ENCODE data around the gene ABLIM3.

The ABLIM3 gene

DNA sequence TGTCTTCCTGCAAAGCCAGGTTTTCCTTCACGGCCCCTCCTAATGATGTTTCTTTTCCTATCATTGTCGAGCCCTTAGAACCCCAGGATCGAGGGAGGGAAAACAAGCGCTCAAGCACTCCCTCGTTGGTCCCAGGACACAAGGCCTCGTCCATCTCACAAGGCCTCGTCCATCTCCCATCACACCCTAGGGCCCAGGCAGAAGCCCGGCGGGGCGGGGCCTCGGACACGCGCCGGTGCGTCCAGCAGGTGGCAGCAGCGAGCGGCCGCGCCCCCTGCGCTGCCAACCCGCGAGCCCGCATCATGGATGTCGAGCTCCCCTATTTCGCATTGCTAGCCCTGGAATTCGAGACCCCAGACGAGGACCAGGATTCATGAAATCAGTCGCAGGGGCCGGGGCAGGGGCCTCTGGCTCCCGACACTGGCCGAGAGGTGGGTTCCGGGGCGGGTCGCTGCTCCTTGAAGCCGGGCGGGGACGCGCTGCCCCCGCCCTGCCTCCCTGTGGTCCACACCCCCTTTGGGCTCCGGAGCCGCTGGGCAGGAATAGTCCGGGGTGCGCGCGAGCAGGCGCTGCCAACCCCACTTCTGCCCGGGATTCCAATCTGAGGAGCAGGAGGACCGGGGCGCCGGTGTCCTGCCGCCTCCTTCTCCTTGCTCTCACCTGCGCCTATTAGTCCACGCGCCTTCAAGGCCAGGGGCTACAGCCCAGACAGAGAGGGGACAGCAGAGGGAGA lies at the start of gene ABLIM3:
Gene ABLIM3, plus strand, starts transcription at position 270 of the 733 bp plus-strand sequence. CDS start 603 bp downstream, outside the sequence.
- DNase-seq = no peak

DNA sequence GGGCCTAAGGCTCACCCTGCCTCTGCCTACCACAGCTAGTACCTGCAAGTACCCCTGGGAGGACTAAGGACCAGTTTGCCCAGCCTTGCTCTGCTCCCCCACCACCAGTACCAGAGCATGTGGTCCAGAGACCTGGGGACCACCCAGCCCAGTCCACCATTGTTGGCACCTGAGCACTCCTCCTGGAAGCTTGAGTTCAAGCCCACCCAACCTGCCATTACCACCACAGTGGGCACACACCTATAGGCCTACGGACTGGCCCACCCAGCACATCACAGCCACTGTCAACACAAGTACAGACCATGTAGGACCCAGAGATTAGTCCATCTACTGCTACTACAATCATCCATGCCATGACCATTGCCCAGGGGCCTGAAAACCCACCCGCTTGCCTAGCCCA lies 47.7 kb upstream of the ABLIM3 start:
- DNase-seq = no peak

DNA sequence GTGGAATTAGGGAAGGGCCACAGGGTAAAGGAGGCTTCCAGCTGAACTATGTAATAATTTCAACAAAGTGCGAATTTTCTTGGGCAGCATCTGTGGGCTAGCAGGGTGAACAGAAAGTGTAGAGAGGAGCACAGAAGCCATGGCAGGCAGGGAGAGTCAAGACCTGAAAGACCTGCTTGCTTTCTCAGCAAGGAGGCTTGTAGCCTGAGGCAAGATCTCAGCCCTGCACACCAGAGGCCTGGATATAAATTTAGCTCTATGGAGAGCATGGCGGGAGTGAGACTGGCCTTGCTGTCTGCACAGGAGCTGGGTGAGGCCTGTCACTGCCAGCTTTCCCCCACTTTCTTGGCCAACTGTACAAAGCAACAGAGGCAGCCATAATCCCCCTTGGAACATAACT lies 46.3 kb upstream of the ABLIM3 start:
- no peak for DNase-seq

DNA sequence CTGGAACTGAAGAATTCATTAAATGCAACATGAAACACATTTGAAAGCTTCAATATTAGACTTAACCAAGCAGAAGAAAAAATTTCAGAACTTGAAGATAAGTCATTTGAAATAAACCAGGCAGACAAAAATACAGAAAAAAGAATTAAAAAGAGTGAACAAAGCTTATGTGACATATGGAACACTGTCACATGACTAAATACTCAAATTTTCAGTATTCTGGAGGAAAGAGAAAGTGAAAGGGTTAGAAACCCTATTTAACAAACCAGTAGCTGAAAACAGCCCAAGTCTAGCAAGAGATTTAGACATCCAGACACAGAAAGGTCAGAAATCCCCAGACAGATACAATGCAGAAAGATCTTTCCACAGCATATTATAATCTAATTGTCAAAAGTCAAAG lies 41.4 kb upstream of the ABLIM3 start:
- no peak for DNase-seq

DNA sequence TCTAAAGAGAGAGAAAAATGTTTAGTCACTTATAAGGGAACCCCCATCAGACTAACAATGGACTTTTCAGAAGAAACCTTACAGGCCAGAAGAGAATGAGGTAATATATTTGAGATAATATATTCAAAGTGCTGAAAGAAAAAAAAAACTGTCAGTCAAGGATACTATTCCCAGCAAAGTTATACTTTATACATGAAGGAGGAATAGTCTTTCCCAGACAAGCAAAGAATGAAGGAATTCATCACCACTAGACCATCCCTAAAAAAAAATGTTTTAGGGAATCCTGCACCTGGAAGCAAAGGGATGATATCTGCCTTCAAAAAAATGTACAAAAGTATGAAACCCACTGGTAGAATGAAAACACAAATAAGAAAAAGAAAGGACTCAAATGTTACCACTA lies 41.0 kb upstream of the ABLIM3 start:
- DNase-seq = no peak

DNA sequence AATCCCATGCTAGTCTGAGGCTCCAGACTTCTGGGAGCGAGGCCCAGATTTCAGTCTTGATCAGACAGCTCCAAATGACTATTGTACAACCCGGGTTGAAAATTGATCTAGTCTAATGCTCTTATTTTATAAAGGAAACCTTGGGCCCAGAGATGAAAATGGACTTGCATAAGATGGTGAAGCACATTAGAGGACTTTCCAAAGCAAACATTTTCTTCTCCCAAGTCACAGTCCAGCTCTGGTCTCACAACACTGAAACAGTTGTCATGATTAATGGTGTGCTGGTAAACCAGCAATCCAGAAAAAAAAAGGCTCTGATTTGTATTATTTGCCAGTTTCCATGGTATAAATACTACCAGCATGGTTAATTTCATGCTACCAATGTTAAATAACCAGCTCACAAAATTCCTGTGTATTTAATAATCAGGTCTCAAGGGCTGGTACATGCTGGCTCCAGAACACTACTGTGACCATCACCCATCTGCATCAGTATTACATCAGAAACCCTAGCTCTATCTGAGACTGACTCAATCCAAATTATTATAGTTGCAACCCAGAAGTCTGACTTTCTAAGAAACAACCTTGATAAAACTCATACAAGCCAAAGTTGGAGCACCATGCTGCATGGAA lies 32.5 kb upstream of the ABLIM3 start:
- DNase-seq = no peak

DNA sequence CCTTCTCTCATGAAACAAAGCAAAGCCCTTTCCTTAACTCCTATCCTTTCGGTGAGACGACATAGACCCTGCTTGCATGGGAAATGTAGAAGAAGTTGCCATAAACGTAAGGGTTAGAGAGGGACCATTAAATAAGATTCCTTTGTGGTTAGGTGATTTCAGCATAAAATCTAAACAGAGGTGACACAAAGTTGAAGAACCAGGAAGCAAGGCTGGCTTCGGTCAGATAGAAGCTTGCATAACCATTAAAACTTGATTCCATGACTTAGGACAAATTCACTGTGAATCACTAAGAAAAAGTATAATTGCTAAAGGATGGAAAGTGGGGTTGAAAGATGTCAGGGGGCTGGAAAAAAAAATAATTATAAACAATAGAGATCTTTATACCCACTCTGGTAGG lies 30.9 kb upstream of the ABLIM3 start:
- no peak for DNase-seq

DNA sequence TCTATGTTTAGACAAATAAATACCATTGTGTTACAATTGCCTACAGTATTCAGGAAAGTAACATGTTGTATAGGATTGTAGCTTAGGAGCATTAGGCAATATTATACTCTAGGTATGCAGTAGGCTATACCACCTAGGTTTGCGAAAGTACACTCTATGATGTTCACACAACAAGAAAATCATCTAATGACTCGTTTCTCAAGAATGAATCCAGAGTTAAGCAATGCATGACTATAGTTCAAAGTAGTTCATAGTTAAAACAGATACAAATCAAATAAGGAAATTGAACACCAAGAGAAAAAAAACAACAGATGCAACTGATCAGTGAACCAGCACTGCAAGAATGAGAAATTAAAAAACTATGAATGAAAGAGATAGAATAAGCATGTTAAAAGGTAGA lies 27.6 kb upstream of the ABLIM3 start:
- no peak for DNase-seq

DNA sequence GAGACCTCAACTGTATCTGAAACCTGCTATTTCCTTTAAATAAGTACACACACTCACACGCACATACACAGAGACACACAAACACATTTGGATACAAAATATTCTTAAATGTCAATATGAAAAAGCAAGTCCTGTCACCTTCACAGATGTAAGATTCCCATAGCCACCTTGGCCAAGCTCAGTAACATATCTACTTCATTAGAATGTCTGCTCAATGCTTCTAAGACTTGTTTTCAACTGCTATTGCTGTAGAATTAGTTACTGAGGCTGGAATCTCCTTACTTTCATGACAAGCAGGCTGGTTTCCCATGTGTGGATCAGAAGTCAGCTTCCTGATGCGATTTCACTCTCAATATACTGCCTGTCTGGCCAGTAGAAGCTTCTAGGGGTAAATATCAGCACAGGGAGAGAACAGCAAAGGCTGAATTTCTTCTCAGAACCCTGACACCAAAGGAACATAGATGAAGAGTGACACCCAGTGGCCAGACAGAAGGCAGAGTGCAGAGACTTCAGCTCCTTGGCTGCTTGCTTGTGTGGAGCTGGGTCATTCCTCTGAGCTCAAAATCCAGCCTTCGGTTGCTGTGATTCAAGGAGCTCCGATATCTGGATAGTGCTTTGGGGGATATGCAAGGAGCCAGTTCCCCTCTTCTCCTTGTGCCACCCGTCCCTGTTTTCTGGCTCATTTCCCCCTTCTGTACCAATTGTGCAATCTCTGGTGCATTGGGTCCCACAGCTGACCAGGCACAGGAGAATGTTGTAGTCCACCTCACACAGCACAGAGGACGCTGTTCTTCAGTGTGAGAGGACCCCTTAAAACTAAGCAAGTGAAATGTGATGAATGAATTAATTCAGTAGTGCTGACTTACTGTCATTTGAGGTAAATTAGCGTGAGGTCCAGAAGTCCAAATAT lies 26.6 kb upstream of the ABLIM3 start:
- no peak for DNase-seq

DNA sequence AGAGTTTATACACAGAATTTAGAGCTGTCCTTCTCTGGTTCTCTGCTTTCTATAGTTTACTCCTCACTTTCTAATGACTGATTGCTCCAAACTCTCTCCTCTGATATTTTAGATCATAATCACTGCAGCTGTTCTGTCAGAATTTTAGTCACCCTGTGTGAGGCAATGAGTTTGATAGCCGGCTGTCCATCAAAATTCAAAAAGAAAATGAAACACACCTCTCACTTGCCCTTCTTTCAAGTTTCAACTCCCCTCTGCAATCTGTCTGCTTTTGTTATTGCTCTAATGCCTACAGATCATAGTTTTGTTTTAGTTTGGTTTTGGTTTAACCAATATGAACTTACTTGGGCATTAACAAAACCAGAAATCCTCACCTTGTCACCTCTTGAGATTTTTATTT lies 23.3 kb upstream of the ABLIM3 start:
- DNase-seq = no peak

DNA sequence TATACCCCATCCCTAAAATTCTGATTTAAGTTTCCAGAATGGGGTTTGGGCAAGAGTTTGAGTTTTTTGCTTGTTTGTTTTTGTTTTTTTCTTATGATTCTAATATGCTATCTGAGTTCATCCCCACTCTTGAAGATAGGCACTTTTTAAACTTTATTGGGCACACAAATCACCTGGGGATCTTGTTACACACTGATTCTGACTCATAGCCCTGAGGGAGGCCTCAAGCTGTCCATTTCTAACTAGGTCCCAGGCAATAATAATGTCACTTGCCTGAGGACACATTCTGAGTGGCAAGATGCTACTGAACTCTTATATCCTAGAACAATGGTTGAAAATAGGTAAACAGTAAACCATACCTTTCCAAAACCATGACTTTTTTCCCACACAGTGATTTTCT lies 22.8 kb upstream of the ABLIM3 start:
- no peak for DNase-seq

DNA sequence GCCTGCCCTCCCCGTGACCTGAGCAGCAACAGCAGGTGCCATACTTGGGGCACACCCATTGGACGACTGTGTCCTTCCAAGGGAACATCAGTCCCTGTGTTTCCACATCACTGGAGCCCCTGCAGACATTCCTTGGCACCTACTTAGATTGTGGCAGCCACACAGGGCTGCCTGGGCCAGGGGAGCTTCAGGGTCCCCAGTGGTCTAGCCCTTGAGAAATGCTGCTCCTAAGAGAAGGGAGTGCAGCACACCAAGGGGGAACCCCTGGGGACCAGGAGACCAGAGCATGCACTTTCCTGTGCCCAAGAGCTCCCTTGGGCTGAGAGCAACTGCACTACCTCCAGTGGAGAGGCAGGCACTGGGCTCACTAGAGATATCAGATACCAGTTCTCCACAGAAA lies 20.1 kb upstream of the ABLIM3 start:
- DNase-seq = no peak

DNA sequence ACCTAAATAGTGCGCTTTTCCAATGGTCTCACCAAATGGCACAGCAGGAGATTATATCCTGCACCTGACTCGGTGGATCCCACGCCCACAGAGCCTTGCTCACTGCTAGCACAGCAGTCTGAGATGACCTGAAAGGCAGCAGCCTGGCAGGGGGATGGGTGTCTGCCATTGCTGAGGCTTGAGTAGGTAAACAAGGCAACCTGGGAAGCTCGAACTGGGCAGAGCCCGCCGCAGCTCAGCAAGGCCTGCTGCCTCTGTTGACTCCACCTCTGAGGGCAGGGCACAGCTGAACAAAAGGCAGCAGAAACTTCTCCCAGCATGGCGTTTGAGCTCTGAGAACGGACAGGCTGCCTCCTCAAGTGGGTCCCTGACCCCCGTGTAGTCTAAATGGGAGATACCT lies 18.1 kb upstream of the ABLIM3 start:
- DNase-seq = no peak

DNA sequence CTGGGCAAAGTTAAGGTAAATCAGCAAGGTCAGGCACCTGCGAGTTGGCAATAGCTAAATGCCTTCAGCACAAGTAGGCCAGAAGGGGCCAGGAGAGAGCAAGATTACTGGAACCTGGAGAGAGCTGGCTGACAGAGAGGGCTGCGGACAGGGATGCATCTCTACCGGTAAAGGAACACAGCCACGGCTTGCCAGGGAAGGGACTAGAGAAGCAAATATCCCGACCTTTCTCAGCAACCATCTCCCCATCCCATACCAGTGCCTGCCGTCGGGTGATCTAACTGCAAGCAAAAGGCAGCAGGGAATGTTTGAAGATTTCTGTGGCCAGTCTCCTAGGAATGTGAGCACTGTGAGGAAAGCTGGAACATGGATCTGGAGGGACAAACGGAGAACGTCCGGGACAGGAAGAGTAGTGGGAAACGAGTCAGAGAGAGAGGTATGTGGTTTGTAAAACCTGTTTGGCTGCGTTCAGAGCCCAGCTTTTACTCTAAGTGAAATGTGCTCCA lies 15.9 kb upstream of the ABLIM3 start:
- no peak for DNase-seq

DNA sequence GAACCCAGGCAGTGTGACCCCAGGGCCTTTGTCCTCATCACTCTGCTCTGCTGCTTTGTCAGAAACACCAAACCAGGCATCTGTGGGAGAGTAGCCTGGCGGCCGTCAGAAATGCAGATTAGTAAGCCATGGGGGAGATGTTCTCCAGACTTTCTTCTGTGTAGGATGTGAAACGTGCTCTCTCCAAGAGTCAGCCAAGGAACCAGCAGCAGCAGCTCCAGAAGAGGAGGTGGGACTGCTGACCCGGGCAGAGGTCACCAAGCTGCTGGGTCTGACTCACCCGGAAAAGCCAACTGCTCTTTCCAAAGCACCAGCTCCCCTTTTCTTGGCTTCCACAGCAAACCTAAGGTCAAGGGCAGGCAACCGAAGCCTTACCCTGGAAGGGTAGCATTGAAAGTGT lies 14.4 kb upstream of the ABLIM3 start:
- no peak for DNase-seq

DNA sequence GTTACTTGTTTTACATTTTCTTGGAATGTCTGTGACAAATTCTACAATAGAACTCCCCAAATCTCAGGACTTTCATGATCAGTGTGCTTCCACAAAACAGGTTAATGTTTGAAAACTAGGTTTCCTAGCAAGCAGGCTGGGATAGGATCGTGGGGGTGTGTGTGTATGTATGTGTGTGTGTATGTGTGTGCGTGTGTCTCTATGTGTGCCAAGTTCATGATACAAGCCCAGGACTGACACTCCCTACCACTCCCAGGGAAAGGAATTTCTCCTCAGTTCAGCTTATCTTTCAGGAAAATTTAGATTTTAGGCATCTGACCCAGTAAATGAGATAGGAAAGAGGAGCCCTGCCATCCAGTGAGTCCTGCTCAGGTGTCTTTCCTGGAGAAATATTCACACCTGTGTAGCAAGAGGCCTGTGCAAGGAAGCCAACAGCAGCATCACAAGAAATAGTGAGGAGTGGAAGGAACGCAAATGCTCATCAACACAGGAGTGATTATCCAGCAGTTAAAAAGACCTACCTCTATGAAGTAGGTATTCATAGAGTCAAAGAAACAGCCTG lies 13.8 kb upstream of the ABLIM3 start:
- no peak for DNase-seq

DNA sequence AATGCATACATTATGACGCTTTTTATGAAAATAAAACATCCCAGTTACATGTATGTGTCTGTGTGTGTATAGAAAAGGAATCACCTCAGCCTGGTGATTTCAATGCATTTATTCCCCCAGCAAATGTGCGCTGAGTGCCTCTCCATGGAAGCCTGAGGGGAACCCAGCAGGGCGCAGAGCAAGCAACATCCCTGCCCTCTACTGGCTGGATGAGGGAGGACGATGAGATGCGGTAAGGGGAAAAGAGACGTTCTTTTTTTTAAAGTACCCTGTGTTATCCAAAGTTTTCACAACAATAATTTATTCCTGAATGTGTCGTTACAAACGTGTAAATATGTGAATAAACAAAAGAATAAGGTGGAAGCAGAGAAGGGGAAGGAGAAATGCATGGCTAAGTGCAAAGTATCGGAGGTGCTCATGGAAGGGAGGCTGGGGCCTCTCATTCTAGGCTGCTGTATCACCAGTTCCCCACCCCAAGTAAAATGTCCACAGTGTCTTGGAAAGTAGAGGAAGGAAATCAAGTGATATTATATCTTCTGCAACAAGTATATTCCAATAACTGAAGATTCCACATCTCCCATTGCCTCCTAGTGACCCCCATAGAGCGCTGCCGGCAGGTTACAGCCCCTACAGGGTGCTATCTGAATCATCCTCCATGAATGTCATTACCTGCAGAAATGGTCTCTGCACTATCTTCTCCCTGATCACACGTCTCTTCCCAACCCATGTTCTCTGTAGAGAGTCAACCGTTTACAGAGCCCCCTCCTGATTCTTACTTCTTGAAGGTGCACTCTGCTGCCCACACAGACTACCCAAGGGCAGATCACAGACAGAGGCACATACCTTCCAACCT lies 13.0 kb upstream of the ABLIM3 start:
- no peak for DNase-seq

DNA sequence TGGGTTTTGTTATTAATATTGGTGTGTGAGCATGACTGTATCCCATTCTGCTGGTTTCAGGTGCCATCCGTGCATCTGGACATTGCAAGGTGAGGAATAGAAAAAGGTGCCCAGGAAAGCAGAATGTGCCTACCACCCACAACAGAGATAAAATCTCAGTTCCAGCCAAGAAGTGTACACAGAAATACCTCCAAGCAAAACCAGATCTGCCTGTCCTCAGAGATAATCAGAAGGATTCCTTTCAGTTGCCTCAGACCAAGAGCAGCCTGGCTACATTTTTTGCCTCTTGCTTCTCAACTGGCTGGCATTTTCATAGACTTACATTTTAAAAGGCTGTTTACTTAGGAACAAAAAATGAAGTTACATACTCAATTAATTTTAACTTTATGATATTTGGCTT lies 12.1 kb upstream of the ABLIM3 start:
- DNase-seq = no peak

DNA sequence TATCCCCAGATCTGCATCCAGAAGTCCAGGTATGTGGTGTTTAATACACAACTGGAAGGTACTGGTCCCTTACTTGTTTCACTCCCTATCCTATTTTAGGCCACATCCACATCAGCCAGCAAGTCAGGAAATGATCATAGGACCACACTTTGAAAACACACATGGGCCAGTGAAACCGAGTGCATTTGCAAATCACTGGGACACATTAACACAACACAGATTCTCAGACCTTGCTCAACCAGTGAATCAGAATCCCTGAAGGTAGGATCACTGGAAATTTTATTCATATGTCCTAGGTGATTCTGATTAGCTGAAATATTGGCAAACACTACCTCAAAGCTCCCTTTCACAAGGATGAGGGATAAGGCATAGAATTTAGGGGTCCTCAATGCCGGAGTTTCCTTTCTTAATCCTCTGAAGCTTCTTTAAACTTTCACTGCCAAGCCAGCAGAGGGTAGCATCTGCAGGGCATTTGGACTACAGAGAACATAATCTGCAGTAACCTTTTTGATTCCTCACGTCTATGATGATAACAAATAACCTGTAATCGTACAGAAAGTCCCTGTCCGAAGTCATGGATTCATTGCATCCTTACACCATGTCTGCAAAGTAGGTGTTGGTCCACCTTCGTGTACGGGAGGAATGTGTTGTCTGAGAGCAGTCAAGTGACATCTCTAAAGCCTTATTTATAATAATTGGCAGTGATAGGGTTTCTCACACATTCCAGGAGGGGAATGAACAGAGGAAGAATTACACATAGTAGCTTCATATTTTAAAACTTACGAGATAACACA lies 11.0 kb upstream of the ABLIM3 start:
- no peak for DNase-seq

DNA sequence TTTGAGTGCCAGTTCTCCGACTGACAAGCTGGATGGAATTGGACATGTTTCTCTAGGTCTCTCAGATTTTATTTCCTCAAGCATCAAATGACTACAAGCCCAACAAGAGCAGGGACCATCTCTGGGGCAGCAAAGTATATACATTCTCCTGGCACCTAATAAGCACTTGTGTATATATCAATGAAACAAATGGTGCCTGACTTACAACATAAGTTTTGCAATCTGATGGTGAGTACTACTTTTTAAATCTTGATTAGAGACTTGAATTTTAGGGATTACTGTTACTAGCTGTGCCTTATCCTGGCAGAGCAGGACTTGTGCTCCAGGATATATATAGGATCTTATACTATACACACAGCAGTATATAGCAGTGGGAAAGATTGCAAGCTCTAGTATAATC lies 8.8 kb upstream of the ABLIM3 start:
- no peak for DNase-seq

Measured in NCI-H146 (cell line).